ENCODE measurements around the gene TEX13A.
A peak's percentile ranks its signal among the peaks of the same experiment; 100 is the strongest.
"Not testable (repeated sequence)": the region's sequence is repeated elsewhere in the genome, so short reads cannot be mapped to it uniquely, and the experiment has no call there.

The TEX13A gene, protein sequence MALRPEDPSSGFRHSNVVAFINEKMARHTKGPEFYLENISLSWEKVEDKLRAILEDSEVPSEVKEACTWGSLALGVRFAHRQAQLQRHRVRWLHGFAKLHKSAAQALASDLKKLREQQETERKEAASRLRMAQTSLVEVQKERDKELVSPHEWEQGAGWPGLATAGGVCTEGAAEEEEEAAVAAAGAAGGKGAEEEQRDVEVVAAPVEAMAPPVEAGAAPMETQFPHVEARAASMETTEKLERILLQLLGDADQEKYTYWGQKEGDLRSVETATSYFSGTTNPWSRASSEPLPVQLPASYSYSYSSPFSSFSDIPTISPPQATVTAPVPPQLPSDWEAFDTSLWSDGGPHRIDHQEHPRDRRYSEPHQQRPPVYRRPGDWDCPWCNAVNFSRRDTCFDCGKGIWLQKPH

DNA sequence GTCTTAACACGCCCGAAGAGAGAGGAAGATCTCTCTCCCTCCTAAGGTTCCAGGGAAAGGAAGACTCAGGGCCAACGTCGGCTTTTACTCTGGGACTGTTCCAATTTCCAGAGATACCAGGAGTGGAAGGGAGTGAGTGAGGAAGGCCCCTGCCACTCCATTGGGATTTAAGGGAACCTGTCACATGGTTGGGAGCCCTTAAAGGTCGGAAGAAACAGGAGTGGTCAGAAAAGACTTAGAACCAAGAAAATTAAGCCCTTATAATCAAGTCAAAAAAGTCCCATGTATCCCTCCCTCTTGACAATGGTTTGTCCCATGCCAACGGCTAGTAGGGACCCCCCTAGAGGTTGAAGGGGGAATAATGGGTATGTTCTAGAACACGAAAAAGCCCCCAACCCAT is at the start of gene TEX13A:
TSS of gene TEX13A (minus strand) at position 59 of the 400 bp plus-strand sequence. CDS start 297 bp downstream, outside the sequence.
- no peak for DNase-seq (ENCODE audit: low spot score)

DNA sequence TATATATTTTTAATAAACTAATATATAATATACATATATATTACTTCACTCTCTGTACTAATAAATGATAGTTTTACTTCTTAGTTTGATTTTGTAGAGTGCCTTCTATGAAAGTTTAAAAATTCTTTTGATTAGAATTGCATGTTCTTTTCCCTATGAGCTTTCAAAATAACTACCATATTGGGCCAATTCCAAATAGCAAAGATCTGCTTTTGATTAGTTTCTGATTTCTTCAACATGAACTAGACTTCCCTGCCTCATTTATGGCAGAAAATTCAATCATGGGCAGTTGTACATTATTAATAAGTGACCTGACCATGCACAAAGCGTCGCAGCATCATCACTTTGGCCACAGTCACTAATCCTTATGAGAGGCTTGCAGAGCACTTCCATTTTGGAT is 48.9 kb upstream of the TEX13A start:
- DNase-seq (ENCODE audit: low spot score), result no peak

DNA sequence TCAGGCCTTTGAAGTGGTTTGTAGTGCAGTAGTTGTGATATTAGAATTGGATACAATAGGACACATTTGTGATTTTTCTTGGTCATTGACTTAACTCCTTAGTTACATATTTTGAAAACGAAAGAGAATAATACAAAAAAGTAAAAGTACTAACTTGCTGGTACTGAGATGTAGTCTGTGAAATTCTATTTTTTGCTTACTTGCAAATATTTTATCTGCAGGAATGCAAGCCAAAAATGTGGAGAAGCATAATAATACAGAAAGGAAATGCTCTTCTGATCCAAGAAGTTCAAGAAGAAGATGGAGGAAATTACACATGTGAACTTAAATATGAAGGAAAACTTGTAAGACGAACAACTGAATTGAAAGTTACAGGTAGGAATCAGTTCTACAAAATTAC is 46.7 kb upstream of the TEX13A start:
- no peak for DNase-seq (ENCODE audit: low spot score)

DNA sequence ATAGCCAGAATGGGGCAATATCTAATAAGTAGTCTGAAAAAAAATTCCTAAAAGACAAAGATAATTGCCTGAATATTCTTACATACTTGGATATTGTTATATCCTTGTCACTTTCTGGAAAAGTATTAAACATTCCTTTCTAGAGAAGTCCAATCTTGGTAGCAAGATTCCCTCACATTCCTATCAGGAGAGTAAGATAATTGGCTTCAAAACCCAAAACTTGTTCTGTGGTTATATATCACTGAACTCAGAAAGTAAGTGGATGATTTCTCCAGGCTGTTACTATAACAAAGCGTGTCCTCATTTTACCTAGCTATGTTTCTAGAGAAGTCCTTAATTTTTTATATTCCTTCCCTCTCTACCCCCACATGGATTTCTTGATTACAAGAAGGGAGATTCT is 46.0 kb upstream of the TEX13A start:
- no peak for DNase-seq (ENCODE audit: low spot score)

DNA sequence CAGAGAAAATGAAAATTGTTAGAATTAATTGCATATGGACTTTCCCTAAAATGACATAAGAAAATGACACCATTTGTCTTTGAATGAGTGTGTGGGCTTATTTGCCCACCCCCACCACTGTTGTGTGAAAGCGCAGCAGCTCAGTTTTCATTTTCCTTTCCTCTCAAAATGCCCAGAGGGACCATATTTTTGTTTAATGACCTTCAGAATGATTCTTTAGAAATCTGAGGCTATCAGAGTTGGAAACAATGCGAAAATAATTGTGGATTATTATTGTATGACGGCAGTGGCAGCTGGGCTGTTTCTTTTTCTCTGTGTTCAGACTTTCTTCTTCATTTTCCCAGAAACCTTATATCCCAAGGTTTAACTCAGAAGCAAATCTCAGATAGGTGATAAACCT is 44.6 kb upstream of the TEX13A start:
- no peak for DNase-seq (ENCODE audit: low spot score)

DNA sequence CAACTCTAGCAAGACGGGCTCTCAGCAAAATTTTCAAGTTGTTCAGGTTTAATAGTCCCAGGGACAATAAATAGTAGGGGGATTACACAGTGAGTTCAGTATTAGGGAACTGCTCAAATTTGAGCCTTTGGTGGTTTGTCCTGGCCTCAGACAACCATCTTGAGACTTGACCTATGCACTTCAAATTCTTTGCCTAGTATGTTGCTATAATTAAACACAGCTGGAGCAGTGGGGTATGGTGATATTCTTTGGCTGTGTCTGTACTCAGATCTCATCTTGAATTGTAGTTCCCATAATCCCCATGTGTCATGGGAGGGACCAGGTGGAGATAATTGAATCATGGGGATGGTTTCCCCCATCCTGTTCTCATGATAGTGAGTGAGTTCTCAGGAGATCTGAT is 43.3 kb upstream of the TEX13A start:
- DNase-seq (ENCODE audit: low spot score), result no peak

DNA sequence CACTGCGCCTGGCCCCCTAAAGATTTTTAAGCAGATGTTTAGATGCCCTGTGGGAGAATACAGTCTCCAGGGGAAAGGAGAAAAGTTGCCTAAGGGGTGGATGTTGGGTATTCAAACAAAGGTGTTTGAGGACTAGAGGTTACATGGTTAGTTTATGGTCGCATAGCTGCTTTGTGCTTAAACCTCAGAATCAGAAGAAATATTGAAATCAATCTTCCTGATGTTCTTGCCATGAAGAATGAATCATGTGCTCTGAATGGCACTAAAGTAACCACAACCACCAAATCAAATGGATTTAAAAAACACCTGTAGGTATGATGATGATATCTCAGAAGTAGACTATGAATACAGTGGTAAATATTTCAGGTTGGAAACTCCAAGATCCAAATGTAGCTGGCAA is 42.7 kb upstream of the TEX13A start:
- DNase-seq (ENCODE audit: low spot score), result no peak

DNA sequence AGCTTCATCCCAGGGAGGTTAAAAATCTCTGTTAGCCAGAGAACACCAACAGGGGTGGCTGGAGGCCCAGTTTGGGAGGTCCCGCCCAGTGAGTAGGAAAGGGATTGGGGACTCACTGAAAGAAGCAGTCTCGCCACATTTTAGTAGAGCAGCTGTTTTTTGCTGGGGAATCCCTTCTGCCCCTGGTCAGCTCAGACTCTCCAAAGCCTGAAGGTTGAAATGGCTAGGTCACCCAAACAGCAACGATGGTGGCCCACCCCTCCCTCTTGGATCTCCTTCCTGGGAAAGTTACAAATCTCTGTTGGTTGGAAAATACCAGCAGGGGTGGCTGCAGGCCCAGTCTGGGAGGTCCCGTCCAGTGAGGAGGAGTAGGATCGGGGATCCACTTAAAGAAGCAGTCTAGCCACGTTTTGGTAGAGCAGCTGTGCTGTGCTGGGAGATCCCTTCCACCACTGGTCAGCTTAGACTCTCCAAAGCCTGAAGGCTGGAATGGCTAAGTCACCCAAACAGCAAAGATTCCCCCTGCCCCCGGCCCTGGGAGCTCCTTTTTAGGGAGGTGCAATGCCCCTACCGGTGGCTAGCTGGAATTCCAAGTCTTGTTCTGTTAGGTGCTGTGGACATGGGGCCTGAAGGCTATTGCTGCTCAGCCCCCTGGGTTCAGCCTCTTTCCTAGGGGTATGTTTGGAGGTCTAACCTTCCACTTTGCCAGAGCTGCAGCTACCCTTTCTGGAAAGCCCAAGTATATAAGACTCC is 40.0 kb upstream of the TEX13A start:
- no peak for DNase-seq (ENCODE audit: low spot score)

DNA sequence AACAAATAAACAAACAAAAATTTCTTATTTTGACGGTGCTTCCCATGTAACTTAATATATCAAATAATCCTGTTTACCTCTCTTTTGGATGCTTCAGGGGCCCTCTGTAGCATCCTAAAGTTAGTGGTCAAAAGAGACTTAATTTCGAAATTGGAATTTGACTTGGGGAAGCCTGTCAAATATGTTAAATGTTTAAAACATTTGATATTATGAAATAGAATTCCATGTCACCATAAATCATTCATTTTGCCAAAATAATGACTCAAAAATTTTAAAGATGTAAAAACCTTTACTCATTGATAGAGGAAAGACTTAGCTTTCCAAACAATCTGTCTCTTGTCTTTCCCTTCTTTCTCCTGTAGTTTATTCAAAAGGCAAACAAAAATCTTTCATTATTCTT is 20.6 kb upstream of the TEX13A start:
- DNase-seq (ENCODE audit: low spot score), result no peak

DNA sequence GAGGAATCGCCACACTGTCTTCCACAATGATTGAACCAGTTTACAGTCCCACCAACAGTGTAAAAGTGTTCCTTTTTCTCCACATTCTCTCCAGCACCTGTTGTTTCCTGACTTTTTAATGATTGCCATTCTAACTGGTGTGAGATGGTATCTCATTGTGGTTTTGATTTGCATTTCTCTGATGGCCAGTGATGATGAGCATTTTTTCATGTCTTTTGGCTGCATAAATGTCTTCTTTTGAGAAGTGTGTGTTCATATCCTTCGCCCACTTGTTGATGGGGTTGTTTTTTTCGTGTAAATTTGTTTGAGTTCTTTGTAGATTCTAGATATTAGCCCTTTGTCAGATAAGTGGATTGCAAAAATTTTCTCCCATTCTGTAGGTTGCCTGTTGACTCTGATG is 16.9 kb upstream of the TEX13A start:
- DNase-seq (ENCODE audit: low spot score), result not testable (repeated sequence)

DNA sequence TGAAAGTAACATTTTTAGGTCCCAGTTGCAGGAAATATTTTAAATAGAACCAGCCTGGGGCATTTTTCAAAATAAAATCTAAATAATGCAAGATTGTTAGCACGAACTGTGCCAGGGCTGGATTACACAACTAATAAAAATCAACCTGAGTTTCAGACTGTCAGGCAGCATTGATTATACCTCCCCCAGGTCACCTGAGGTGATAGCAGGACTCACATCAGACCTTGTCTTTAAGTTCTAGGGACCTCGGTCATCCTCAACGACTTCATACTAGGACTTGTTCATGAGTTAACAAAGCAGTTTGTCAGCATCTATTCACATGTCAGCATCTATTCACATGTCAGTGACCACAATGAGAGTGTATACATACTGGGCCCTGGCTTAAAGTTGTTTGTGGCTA is 8.7 kb upstream of the TEX13A start:
- DNase-seq (ENCODE audit: low spot score), result no peak

DNA sequence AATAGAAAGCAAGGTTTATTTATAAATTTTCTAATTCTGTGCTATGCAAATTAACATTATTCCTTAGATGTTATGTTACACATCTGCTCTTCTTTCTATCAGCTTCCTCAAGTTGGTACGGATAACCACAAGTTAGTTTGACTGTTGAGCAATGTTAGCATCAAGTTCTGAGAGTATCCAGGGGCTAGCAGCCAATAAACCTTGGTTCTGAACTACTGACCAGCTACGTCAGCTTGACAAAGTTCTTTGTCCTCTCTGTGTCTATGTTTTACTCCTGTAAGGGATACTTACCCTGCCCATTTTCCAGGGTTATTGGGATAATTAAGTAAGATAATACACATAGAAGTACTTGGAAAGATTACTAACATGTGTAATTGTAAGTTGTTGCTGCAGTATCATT is 8.1 kb upstream of the TEX13A start:
- no peak for DNase-seq (ENCODE audit: low spot score)

DNA sequence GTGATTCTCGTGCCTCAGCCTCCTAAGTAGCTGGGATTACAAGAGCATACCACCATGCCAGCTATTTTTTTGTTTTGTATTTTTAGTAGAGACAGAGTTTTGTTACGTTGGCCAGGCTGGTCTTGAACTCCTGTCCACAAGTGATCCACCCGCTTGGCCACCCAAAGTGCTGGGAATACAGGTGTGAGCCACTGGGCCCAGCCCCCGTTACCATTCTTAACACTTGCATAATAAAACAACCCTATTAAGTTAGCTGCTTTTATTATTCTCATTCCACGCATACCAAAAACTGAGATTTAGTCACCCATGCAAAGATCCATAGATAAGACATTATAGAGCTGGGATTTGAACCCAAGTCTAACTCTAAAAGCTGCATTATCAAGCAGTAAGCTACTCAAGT is 6.0 kb upstream of the TEX13A start:
- no peak for DNase-seq (ENCODE audit: low spot score)

DNA sequence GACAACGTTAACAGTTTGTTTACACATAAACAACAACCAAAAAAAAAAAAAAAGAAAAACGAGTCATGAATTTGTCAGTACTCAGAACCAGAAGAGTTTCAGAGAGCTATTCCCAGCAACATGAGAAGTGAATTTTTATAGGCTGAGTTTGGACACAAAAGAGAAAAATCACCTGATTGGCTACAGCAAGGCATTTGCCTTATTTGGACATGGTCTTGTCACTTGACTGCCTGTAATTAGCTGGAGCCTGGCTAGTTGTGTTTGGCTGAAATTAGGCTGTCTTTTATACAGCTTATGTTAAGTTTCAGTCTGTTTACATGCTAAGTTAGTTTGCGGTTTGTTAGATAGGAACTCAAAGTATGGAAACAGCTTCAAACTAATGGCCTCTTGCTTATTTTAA is 880 bp upstream of the TEX13A start:
- no peak for DNase-seq (ENCODE audit: low spot score)

DNA sequence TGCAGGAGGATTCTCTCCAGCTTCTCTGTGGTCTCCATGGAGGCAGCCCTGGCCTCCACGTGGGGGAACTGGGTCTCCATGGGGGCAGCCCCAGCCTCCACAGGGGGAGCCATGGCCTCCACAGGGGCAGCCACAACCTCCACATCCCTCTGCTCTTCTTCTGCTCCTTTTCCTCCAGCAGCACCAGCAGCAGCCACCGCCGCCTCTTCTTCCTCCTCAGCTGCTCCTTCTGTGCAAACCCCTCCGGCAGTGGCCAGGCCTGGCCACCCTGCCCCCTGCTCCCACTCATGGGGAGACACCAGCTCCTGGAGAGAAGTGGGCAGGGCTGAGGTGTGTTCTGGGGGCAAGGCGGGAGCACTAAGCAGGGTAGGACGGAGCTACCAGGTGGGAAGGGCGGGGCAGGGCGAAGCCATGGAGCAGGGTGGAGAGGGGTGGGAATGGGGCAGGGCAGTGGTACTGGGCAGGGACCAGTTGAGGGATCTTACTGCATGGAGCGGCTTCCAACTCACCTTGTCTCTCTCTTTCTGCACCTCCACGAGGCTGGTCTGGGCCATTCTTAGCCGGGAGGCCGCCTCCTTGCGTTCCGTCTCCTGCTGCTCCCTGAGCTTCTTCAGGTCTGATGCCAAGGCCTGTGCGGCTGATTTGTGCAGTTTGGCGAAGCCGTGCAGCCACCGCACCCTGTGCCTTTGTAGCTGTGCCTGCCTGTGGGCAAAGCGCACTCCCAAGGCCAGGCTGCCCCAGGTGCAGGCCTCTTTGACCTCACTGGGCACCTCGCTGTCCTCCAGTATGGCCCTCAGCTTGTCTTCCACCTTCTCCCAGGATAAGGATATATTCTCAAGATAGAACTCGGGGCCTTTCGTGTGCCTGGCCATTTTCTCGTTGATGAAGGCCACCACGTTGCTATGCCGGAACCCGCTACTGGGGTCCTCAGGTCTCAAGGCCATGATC is 766 bp downstream of the TEX13A start:
- no peak for DNase-seq (ENCODE audit: low spot score)

DNA sequence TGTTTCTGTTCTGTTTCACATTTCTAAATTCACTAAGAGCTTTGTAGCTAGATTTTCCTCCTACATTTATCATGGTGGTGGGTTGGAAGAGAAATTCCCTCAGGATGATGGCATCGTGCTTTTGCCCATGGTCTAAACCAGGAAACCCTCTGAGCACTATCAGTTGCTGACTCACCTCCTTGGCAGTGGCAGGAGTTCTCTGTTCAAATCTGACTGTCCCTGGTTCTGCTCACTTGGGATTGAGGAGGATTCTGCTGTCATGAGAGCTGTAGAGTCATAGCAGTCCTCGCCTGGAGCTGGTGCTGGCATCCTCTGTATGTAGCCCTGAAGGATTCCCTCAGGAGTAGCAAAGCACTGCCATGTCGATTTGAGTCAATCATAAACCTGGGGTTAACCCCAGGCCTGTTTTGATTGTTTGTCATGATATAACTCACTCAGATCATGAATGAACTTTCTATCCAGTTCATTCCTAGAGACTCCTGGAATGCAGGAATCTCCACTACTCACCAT is 9.4 kb downstream of the TEX13A start:
- peak; percentile 1 for DNase-seq (ENCODE audit: low spot score)

DNA sequence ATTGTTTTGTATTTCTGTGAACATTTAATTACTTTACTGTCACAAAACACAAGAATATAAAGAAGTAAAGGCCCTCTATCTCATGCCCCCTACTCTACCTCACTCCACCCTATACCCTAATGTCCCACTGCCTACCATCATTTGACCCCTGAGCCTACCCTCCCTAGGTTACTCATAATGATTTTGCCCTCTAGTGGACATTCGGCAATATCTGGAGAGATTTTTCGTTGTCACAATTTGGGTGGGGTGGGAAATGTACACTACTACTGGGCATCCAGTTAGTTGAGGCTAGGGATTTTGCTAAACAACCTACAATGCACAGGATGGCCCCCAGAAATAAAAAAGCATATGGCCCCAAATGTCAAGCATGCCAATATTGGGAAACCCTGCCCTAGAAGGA is 10.2 kb downstream of the TEX13A start:
- no peak for DNase-seq (ENCODE audit: low spot score)

DNA sequence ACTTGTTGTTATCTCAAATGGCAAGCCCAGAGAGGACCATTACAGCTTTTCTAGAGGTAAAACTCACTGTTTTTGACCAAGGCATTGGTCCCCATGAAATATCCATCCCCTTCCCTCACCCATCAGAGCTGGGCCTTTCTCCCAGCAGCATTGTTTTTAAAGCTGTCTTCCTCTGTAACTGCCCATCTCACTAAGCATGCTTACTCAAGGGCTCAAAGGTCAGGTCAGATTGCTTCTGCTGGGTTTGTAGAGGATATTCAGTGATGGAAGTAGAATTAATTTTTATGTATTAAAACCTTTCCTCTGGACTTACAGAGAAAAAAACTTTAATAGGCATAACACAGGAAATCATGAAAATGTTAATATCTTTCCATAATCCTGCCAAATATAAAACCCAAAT is 11.1 kb downstream of the TEX13A start:
- DNase-seq (ENCODE audit: low spot score), result no peak

DNA sequence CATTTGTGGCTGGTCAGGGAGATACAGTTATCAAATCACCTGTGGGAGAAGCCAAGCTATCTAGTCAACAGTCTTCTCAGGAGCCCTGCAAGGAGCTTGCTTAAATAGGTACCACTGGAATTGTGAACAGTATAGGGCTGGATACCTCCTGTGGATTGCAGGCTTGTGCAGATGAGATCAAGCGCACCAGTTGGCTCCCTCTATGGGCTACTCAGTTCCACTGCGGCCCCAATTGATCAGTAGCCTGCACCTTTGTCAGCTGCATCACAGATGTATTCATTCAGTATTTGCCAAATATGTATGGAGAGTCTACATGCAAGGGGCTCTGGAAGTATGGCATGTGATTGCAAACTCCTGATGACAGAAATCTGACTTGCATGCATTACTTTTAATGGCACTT is 28.6 kb downstream of the TEX13A start:
- peak; percentile 18 for DNase-seq (ENCODE audit: low spot score)

DNA sequence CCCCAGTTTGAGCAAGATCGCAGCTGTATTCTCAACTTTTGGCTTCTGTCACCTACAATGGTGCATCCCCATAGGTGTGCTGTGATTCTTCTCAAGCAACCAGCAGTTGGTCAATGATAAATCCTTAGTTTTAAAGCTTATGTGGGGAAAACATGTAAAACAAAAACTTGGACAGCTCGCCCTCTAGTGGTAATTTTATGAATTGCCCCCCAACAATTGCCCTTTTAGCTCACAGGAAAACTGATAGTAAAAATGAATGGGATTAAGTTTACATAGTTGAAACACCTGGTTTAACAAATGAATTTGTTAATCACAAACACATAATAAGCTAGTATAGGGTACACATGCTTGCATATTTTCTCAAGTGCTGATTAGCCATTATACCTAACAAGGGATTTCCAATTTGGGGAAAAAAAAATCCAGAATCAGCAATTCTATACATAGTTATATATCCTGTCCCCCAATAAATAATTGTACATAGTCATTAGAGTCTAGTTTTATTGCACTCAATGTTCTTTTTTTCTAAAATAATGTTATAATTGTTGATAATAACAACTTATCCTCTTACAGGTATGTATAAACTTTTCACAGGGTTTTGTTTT is 30.1 kb downstream of the TEX13A start:
- DNase-seq (ENCODE audit: low spot score), result peak; percentile 12

DNA sequence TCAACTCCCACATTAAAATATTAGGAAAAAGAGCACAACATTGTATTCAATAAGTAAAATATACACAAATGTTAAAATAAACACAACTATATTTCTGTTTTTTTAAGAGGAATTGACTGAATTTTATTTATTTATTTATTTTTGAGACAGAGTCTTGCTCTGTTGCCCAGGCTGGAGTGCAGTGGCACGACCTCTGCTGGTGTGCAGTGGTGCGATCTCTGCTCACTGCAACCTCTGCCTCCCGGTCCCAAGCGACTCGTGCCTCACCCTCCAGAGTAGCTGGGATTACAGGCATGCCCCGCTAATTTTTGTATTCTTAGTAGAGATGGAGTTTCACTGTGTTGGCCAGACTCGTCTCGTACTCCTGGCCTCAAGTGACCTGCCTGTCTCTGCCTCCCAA is 31.4 kb downstream of the TEX13A start:
- DNase-seq (ENCODE audit: low spot score), result no peak

DNA sequence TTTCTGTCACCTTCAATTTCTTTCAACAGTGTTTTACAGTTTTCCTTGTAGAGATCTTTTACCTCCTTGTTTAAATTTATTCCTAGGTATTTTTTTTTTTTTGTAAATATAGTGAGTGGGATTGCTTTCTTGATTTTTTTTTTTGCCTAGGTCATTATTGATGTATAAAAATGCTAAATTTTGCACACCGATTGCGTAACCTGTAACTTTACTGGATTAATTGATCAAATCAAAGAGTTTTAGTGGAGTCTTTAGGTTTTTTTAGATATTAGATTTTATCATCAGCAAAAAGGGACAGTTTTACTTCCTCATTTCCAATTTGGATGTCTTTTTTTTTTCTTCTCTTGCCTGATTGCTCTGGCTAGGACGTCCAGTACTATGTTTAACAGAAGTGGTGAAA is 40.9 kb downstream of the TEX13A start:
- DNase-seq (ENCODE audit: low spot score), result no peak
